ENCODE data around the gene POLR2M.

Gene POLR2M

DNA sequence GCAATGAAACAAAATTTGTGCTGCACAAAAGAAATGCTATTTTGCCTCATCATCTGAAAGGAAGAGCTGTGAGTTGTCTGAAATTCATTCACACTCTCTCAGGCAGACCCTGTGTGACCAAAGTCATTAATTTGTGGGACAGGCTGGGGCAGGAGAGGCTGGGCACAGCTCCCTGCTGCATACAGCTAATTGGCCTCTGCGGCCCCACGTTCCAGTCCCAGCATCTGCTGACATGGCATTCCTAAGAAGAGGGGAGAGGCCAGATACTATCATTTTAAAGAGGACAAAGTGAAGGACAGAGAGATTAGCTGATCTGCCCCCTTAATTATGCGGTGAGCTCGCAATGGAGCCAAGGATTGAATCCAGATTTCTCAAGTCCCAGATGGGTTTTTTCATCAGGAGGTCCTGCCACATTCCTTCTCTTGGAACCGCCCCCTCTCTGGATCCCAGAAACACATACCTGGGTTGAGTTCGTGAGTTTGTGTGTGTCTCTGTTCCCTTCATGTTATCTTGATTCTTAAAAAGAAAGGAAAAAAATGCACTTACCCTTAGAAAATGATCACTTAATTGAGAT, 25.1 kb downstream of the POLR2M start:
- TF ChIP-seq MYC (IDR thresholded peaks at IDR 0.05; ENCODE audit: low read depth, low read length) (no peak), POLR2A (IDR thresholded peaks at IDR 0.05; ENCODE audit: extremely low read depth, insufficient read length) (no peak)
- TF ChIP-seq, protein P1, sequence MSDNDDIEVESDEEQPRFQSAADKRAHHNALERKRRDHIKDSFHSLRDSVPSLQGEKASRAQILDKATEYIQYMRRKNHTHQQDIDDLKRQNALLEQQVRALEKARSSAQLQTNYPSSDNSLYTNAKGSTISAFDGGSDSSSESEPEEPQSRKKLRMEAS (IDR thresholded peaks at IDR 0.05; ENCODE audit: low read depth, low read length) = no peak
- TF ChIP-seq, protein P2, sequence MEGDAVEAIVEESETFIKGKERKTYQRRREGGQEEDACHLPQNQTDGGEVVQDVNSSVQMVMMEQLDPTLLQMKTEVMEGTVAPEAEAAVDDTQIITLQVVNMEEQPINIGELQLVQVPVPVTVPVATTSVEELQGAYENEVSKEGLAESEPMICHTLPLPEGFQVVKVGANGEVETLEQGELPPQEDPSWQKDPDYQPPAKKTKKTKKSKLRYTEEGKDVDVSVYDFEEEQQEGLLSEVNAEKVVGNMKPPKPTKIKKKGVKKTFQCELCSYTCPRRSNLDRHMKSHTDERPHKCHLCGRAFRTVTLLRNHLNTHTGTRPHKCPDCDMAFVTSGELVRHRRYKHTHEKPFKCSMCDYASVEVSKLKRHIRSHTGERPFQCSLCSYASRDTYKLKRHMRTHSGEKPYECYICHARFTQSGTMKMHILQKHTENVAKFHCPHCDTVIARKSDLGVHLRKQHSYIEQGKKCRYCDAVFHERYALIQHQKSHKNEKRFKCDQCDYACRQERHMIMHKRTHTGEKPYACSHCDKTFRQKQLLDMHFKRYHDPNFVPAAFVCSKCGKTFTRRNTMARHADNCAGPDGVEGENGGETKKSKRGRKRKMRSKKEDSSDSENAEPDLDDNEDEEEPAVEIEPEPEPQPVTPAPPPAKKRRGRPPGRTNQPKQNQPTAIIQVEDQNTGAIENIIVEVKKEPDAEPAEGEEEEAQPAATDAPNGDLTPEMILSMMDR (IDR thresholded peaks at IDR 0.05; ENCODE audit: low read depth, low read length) = no peak
- DNase-seq (ENCODE audit: low read depth) = no peak
- no peak overlapping the region for H3K4me3 ChIP-seq (ENCODE audit: low read depth, low read length)

DNA sequence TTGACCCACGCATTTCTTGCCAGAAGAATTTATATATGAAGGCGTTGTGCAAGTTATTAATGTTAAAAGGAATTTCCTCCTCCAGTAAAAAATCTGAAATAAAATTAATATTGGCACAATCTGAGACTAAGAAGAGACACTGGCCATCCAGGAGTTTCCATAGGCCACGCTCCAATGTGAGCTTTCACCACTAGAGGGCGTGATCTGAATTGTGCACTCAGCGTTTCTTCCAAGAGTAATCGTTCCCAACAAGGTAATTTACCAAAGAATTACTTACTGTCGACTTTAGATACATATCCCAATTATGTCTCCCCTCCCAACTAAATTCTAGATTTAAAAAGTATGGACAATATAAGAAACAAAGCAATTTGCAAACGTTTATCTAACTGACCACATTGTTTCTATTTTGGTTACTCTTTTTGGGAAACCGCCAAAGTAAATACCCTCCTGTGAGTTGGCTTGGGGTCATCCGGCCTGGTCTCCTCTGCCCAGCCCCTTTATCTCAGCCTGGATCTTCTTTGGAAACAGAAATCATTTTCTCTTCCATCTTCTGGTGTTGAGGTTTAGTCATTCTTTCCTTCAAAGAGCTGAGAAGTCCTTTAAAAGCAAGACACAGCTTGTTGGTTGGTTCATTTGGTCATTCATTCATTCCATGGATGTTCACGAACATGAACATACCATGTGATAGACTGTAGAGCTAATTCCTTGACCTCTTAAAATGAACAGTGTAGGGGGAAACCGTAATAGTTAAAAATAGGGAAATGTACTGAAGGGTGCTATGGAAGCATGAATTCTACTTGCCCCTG, 26.2 kb downstream of the POLR2M start:
- TF ChIP-seq, protein P2 (IDR thresholded peaks at IDR 0.05; ENCODE audit: low read depth, low read length) = peak; percentile 91
- TF ChIP-seq, protein P1 (IDR thresholded peaks at IDR 0.05; ENCODE audit: low read depth, low read length) = peak; percentile 60
- TF ChIP-seq POLR2A (IDR thresholded peaks at IDR 0.05; ENCODE audit: extremely low read depth, insufficient read length) = no peak
- 0 out of 2 replicates have a peak, but pooled peaks have one; percentile 22 for TF ChIP-seq MYC (IDR thresholded peaks at IDR 0.05; ENCODE audit: low read depth, low read length)
- H3K4me3 ChIP-seq (ENCODE audit: low read depth, low read length) = no peak overlapping the region
- DNase-seq (ENCODE audit: low read depth) = peak; percentile 57

DNA sequence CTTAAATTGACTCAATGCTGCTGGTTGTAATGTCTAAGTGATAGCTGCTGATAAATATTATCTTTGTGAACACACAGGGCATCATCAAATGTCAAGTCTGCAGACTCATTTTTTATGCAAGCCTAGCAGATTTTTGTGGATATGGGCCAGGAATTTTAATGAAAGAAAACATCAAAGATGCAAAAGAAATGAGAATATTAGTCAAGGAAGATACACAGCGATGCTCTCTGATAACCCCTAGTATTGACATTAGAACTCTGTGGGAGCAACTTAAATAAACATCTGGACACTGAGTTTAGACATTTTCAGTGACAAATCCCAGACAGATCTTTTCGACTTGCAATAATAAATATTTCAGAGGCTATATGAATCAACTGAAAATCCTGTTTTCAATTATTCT, 28.3 kb downstream of the POLR2M start:
- TF ChIP-seq, protein P2 (IDR thresholded peaks at IDR 0.05; ENCODE audit: low read depth, low read length) = no peak
- no peak for TF ChIP-seq POLR2A (IDR thresholded peaks at IDR 0.05; ENCODE audit: extremely low read depth, insufficient read length)
- TF ChIP-seq, protein P1 (IDR thresholded peaks at IDR 0.05; ENCODE audit: low read depth, low read length) = no peak
- no peak for TF ChIP-seq MYC (IDR thresholded peaks at IDR 0.05; ENCODE audit: low read depth, low read length)
- no peak overlapping the region for H3K4me3 ChIP-seq (ENCODE audit: low read depth, low read length)
- no peak for DNase-seq (ENCODE audit: low read depth)

DNA sequence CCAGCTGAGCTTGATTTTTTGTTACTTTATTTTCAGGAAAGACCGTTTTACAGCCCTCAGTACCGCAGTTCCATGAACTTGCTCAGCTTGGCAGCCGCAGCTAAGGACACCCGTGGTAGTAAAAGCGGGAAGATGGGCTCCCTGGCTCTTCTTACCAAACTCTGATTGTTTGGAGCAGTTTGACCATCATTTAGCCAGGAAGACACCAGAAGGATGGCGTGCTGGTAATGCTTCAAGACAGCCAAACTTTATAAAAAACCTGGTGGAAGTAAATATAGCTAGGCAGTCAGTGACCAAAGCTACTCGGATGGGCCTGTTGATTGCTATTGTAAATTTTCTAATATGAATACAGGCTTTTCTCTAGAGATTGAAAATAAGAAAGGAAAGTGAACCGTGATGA, 28.9 kb downstream of the POLR2M start:
- no peak for DNase-seq (ENCODE audit: low read depth)
- TF ChIP-seq, protein P2 (IDR thresholded peaks at IDR 0.05; ENCODE audit: low read depth, low read length) = no peak
- TF ChIP-seq POLR2A (IDR thresholded peaks at IDR 0.05; ENCODE audit: extremely low read depth, insufficient read length) (no peak), MYC (IDR thresholded peaks at IDR 0.05; ENCODE audit: low read depth, low read length) (no peak)
- TF ChIP-seq, protein P1 (IDR thresholded peaks at IDR 0.05; ENCODE audit: low read depth, low read length) = no peak

DNA sequence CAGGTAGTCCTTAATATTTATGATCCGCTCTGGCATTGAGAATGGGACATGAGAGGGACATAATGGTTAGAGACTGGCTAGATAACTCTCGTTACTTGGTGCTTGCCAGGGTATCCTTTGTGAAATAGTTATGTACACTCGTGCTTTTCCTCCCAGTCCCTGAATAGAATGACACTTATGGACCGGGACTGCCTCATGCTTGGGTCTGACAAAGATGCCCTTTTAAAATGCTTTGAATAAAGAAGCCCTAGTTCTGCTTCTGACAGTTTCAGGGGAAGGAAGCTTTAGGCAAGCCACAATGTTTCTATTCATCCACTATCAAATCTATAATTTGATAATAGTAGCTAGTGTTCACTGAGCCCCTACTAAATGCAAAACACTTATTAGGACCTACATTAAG, 29.4 kb downstream of the POLR2M start:
- no peak for TF ChIP-seq POLR2A (IDR thresholded peaks at IDR 0.05; ENCODE audit: extremely low read depth, insufficient read length)
- TF ChIP-seq, protein P1 (IDR thresholded peaks at IDR 0.05; ENCODE audit: low read depth, low read length) = no peak
- TF ChIP-seq, protein P2 (IDR thresholded peaks at IDR 0.05; ENCODE audit: low read depth, low read length) = no peak
- no peak for TF ChIP-seq MYC (IDR thresholded peaks at IDR 0.05; ENCODE audit: low read depth, low read length)
- DNase-seq (ENCODE audit: low read depth) = no peak
- no peak overlapping the region for H3K4me3 ChIP-seq (ENCODE audit: low read depth, low read length)

More for the DNA sequence above, 28.9 kb downstream of the POLR2M start:
- no peak overlapping the region for H3K4me3 ChIP-seq (ENCODE audit: low read depth, low read length)

All from NB4 (cell line).